ENCODE measurements around the gene WNT4. TPM values are rescaled to one million over a fixed set of nuclear protein-coding genes. Genes with fewer than 3 reads are reported as not detected.

Gene WNT4
- polyA plus RNA-seq (ENCODE audit: insufficient read length in 4 of 4) = 1 to 10 TPM in 3 of 4 donors, under 1 TPM in 1; 0.75 to 9.3 (median 7.5) TPM

DNA sequence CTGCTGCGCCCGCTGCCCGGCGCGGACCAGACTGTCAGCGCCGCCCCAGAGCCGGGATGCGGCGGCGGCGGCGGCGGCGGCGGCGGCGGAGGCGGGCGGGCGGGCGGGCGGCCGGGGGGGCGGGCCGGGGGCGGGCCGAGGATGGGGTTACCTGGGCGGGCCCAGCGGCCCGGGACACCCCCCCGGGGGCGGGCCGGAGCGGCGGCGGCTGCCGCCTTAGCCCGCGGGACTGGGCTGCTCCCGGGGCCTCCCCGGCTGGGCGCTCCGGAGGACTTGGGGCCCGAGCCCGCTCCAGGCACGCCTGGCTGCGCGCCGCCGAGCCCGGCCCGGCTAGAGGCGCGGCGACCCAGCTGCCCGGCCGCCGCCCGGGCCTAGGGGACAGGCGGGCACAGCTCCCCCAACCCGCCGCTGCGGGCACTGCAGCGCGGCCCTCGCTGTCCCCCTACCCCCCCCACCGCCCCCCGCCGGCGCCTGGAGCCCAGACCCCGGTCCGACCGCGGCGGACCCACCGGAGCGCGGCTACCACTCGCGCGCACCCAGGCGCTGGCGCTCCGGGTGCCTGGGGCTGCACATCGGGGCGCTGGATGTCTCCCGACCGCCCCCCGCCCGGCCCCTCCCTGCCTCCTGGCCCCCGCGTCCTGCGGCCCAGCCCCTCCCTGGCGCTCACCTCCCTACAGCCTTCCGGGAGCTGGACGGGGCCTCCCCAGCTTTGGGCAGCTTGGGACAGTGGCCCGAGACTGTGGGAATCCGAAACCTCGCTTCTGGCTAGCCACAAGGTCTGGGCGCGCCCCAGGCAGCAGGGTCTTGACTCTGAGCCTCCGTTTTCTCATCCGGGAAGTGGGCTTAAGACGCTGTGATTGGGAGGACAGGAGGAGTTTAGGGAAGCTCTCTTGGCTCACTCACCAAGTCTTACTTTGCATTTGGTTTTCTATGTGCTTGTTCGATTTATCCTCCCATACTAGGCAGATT is at the start of gene WNT4:
TSS of gene WNT4 (minus strand) at position 33 of the 969 bp plus-strand sequence. CDS start 175 bp downstream, outside the sequence.
- no peak for DNase-seq (ENCODE audit: low read depth in 4 of 4, low spot score in 3 of 4)

DNA sequence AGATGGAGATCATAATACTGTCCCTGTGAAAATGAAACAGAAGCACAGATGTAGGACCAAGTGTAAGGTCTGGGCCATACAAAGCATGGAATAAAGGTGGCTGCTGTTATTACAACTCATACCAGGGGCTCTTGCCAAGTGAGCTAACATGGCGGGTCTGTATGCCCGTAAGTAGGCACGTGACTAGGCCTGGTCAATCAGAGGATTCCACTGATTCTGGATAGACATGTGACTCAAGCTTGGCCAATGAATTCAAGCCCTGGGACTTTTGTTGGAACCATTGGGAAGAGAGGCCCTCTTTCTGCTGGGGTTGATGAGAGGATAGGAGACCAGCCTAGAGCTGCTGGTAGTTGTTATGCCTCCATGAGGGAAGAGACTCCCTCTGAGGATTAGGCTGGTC is 47.8 kb upstream of the WNT4 start:
- DNase-seq (ENCODE audit: low read depth in 4 of 4, low spot score in 3 of 4) = no peak

DNA sequence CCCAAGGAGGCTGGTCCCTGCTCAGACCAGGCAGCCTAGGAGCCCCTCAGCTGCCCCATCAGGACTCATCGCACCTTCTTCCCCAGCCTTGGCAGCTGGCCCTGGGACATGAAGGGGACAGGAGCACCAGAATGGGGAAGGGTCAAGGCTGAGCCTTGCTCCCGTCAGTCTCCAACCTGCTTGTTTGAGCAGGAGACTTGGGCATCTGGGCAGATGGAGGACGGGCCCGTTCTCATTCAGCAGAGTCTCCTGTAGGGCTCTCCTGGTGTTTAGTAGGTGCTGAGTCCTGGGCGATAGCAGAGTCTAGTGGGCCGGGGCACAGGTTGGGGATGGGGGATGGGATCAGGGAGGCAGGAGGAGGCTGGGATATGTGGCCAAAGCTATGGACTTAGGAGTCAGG is 47.4 kb upstream of the WNT4 start:
- DNase-seq (ENCODE audit: low read depth in 4 of 4, low spot score in 3 of 4) = no peak

DNA sequence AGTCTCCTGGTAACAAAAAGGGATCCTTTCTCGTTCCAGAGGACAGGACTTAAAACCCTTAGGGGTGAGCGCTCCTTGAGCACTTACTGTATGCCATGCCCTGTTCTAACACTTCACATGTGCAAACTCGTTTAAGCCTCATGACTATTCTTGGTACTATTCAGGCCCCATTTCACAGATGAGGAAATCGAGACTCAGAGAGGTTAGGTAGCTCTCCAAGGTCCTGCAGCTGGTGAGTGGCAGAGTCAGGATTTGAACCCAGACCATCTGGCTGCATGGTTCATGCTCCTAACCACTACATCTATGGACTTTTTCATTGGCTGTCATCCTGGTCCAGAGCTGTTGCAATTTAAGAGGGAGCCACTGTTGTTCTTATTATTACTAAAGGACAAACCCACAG is 46.7 kb upstream of the WNT4 start:
- DNase-seq (ENCODE audit: low read depth in 4 of 4, low spot score in 3 of 4) = no peak

DNA sequence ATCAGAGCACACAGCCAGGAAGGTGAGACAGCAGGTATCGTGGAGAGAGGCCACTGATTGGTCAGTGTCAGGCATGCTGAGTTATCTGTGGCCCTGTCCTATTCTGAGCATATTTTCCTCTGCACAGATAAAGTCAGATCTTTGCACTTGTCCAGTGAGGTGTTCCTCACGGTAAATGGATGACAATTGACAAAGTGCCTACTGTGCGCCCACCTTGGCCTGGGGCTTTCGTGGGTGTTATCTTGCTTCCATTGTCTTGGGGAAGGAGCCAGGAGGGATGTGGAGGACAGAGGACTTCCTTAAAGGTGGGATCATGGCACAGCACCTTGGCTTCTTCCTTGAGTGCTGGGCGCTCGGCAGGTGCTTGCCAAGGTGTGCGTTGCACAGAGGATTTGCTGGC is 46.0 kb upstream of the WNT4 start:
- DNase-seq (ENCODE audit: low read depth in 4 of 4, low spot score in 3 of 4) = no peak

DNA sequence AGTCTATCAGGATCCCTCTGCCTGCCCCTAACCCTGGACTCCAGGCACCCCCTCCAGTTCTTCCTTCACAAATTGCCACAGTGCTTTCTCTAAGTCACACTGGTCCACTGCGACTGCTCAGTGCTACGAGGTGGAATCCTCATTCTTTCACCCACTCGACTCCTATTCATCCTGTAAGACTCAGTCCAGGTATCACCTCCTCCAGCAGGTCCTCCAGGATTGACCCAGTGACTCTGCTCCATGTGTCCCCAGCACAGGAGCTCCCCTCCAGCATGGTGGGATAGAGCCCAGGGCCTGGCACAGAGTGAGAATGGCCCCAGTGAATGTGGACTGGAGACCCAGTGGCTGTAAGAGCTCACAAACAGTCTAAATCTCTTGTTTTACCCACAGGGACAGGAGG is 45.5 kb upstream of the WNT4 start:
- DNase-seq (ENCODE audit: low read depth in 4 of 4, low spot score in 3 of 4) = no peak

DNA sequence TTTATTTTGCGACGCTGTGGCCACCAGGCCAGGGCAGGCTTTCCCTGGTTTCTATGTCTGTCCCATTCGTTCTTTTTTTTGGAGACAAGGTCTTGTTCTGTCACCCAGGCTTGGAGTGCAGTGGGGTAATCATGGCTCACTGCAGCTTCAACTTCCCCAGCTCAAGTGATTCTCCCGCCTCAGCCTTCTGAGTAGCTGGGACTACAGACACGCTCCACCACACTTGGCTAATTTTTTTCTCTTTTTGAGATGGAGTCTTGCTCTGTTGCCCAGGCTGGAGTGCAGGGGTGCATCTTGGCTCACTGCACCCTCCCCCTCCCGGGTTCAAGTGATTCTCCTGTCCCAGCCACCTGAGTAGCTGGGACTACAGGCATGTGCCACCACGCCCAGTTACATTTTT is 43.4 kb upstream of the WNT4 start:
- DNase-seq (ENCODE audit: low read depth in 4 of 4, low spot score in 3 of 4) = no peak

DNA sequence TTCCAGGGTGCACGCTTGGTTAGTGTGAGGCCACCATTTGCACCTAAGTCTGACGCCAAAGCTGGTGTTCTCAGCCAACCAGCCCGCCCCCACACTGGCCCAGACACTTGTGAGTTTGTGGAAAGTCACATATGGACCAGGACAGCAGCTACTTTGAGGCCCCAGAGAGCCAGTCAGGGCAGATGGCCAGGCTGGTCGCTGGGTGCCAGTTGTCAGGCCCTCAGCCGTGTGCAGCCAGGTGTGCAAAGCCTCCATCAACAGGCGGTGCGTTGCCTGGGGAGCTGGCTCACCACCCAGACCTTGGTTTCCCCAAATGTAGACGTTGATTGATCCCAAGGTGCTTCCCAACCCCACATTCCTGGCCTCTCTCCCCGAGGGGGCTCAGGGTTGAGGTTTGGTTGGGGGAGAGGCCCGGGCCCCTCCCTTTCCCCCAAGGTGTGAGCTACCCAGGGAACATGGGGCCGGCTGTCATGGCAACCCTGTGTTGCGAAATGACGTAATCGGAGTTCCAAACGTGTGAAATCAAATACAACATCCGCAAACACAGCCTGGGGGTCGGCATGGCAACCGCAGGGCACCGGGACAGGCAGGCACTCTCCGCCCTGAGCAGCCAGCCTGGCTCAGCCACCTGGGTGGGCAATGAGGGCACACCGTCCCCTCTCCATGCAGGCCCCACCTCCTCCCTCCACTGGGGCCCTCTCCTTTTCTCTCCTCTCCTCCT is 42.2 kb upstream of the WNT4 start:
- DNase-seq (ENCODE audit: low read depth in 4 of 4, low spot score in 3 of 4) = peak in 3 of 4 donors; percentile 41 to 79 (median 72)

DNA sequence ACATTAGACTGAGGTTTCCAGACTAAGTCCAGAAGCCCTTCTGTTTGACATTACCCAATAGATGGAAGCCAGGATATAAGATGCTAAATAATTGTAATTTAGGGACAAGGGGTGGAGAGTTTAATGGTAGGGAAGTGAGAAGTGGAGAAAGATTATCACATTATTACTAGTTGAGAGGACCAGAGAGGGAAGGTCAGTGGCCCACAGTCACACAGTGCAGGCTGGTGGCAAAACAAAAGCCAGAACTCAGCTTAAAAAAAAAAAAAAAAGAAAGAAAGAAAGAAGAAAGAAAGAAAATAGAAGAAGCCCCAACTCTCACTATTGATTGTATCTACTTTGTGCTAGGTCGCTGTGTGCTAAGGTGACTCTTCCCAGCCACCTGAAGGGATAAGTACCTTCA is 41.6 kb upstream of the WNT4 start:
- no peak for DNase-seq (ENCODE audit: low read depth in 4 of 4, low spot score in 3 of 4)

DNA sequence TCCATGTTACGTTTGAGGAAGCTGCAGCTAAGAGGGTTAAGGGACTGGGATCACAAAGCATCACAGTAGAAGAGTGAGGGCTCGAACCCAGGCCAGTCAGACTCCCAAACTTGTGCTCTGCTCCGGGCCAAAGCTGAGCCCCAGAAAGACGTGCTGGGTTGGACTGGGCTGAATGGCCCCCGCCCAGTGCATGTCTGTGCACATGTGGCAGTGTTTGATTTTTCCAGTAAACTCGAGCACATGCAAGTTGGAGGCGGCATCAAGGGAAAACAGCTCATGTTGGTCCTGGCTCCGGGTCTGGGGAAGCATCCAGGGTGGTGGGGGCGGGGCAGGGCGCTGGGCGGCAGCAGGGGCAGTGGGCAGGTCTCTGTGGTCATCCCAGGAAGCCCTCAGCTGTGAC is 39.8 kb upstream of the WNT4 start:
- DNase-seq (ENCODE audit: low read depth in 4 of 4, low spot score in 3 of 4) = no peak

DNA sequence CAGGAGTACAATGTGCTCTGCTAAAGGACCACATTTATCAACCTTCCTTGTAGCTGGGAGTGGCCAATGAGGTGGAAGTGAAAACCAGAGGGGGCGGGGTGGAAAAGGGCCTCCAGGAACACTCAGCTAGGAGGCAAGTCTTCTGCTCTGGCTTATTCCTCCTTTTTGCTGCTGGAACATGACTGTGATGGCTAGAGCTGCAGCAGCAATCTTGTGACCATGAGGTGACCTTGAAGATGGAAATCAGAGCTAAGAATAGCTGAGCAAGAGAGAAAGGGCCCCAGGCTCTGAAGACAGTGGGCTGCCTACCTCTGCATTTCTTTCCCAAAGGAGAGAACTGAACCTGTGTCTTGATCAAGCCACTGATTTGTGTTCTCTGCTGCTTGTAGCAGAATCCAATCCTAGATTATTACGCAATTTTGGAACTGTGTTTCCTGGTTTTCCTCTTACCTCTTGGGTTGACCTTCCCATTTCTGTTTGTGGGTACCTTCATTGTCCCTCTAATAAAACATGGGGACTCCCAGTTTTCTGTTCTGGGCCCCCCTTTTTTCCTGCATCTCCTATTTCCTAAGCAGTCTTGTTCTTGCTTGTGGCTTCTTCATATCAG is 36.4 kb upstream of the WNT4 start:
- DNase-seq (ENCODE audit: low read depth in 4 of 4, low spot score in 3 of 4) = no peak

DNA sequence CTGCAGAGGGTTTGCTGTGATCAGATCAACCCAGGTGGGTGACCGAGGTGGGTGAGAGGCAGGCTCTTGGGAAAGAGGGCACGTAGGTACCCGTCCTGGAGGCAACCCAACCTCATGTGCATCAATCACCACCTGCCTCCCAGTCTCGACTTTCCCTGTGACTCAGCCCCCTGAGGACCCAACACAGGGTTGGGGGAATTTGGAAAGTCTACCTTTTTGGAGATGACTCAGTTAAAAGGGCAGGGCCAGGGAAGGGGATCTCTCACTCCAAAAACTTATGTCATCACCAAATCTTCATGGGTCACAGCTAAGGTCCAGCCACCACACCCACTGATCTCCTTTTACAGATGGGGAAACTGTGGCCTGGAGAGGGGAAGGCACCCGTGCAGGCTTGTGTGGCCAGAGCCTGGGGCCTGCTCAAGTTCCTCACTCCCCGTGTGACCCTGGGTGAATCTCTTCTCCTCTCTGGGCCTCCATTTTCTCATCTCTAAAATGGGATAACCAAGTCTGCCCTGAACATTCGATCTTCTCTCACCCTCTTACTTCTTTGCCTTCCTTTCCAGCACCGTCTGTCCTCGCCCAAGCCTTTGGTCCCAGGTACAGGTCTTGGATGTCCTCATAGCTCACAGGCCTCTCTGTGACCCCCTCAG is 34.6 kb upstream of the WNT4 start:
- DNase-seq (ENCODE audit: low read depth in 4 of 4, low spot score in 3 of 4) = no peak

DNA sequence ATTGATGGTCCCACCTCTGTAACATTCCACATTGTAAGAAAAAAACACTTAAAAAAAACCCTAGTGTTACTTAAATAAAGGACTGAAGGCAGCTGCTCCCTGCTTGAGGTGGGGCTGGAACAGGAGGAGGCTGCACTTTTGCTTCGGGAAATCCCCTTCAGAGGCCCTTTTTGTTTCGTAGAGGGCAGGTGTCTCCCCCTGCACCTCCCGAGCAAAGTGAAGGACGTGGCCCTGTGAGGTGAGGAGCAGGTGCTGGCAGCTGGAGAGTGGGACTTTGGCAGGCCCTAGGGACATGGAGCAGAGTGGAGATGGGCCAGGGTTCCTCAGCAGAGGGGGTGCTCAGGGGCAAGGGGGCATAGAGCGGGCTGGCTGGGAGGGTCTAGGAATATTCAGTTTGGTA is 33.4 kb upstream of the WNT4 start:
- no peak for DNase-seq (ENCODE audit: low read depth in 4 of 4, low spot score in 3 of 4)

DNA sequence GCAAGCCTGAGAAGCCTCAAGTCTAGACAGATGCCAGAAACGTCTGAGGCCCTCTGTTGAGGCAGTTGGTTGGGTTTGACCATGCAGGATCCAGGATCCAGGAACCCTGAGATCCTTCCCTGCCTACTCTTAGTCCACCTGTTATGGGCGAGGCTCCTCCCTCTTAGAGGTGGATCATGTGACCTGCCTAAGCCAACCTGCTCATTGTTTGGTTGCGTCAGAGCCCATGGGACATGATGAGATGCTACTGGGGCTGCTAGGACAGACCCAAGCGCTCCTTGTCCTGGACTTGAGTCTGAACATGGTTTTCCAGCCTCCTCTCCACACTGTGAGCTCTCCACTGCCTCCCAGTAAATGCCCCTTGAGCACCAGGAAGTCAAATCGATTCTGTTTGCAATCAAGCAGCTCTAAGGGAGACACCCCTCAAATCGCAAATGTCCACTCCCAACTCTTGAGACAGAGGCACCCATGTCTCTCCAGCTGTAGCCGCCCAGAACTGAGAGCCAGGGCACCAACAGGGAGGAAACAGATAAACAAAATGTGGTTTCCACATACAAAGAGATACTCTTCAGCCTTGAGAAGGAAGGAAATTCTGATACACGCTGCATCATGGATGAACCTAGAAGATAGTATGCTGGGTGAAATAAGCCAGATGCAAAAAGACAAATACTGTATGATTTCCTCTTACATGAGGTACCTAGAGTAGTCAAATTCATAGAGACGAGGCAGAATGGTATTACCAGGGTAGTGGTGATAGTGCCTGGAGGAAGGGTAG is 31.7 kb upstream of the WNT4 start:
- DNase-seq (ENCODE audit: low read depth in 4 of 4, low spot score in 3 of 4) = no peak

DNA sequence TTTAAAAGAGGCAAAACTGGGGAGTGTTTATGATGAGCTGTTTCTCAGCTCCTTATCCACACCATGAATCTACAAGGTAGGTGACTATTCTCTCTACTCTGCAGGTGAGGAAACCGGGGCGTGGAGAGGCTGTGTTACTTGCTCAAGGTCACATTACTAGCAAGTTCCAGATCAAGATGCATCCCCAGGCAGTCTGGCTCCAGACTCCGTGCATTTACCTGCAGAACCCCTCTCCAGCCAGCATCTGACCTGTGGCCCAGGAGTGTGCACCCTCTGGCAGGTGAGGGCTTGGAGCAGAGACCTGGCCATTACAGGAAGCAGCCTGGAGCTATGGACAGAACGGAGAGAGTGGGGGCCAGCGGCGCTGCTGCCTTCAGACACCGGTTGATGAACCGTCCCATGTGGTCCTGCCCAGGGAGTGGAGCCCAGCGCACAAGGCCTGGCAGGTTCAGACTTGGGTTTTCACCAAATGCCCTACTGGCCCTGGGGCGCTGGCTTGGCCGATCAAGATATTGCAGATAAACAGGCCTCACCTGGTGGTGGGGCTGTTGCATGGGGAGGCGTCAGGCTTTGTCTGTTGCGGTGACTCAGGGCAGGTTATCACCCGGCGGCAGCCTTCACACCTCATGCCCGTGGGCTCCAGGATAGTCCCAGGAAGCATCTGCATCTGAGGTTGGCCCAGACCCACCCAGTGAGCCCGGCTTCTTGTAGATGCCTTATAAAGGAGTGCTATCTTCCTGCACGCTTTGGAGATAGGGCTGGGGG is 29.2 kb upstream of the WNT4 start:
- DNase-seq (ENCODE audit: low read depth in 4 of 4, low spot score in 3 of 4) = no peak

DNA sequence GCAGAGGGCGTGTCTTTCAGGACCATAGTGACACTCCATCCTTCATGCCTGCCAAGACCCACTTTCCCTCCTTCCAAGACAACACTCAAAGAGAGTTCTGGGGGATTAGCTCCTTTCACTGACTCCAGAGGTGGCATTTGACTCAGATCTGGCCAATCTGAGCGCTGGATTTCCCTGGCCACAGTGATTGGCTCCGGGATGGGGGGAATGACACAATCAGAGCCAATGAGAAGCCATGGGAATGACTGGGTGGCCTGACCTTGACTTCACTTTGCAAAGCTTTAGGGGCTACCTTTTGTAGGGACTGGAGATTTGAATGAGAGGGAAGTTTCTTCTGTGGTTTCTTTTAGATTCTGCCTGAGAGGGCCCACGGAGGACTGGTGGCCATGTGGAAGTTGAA is 26.9 kb upstream of the WNT4 start:
- DNase-seq (ENCODE audit: low read depth in 4 of 4, low spot score in 3 of 4) = no peak

DNA sequence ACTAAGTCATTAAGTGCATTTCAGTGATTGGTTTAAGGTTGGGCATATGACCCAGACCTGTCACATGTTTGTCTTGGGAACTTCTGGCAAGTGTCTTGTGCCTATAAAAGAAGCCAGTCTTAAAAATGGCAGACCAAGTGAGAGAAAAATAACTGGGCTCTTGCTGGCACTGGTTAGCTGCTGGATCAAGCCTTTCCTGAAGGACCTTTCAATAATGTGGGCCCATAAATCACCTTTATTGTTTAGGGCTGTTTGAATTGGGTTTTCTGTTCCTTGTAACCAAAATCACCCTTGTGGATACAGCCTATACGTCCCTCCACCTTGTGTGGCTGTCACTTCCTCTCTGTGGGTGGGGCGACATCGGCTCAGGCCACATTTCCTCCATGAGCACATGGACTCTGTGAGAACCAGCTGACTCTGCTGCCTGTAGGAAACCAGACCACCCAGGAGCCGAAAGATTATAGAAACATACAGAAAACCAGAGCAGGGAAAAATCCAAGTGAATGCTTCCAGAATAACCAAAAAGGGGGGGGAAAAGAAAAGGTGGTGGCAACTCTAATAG is 25.6 kb upstream of the WNT4 start:
- no peak for DNase-seq (ENCODE audit: low read depth in 4 of 4, low spot score in 3 of 4)

DNA sequence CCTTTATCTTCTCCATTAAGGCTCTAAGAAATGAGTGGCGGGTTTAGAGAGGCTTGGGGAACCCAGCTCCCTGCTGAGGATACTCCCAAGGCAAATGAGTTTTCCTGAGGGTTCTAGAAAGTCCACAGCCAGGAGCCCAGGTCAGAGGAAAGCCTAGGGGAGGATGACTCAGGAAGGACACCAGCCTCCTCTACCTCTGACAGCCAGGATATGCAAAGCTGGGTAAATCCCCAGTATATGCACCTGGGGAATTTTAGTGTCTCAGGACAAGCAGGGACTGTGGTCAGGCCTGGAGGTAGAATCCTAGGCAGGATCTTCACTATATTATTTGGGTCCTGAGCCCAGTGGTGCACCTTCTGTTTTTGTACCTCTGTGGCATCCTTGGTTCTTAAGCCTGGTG is 23.5 kb upstream of the WNT4 start:
- DNase-seq (ENCODE audit: low read depth in 4 of 4, low spot score in 3 of 4) = no peak
